GM20000 (cell line): Measurements from ENCODE around the gene TMEM223.
A peak's percentile ranks its signal among the peaks of the same experiment; 100 is the strongest.
"Not testable (repeated sequence)": the region's sequence is repeated elsewhere in the genome, so short reads cannot be mapped to it uniquely, and the experiment has no call there.

Experiments
- DNase-seq: peaks from one replicate; pipeline ENCODE4 v3.0.0; 2012; ENCODE audit warnings: low spot score
- CTCF ChIP-seq: IDR thresholded peaks from 2 replicates; pipeline ENCODE4 v1.5.1; 2012; ENCODE audit warnings: mild to moderate bottlenecking, control low read depth; ENCODE audit errors: extremely low read depth, missing control alignments

Gene TMEM223

GRCh38 chr11:62830904-62831519 lies 39.2 kb upstream of the TMEM223 start:
- TF ChIP-seq CTCF: no peak
- DNase-seq: peak; percentile 33

- DNase-seq: not testable (repeated sequence)
Observed at GRCh38 chr11:62828130-62828529, 36.3 kb upstream of the TMEM223 start.

GRCh38 chr11:62823677-62824076 lies 31.9 kb upstream of the TMEM223 start:
- DNase-seq: no peak

GRCh38 chr11:62817129-62817528 lies 25.3 kb upstream of the TMEM223 start:
- no peak for DNase-seq
- no peak for TF ChIP-seq CTCF

More at GRCh38 chr11:62823677-62824076, 31.9 kb upstream of the TMEM223 start:
- TF ChIP-seq CTCF: no peak

GRCh38 chr11:62816557-62816956 lies 24.8 kb upstream of the TMEM223 start:
- TF ChIP-seq CTCF: no peak

GRCh38 chr11:62811659-62812058 lies 19.9 kb upstream of the TMEM223 start:
- TF ChIP-seq CTCF: no peak
- DNase-seq: no peak

More at GRCh38 chr11:62816557-62816956, 24.8 kb upstream of the TMEM223 start:
- no peak for DNase-seq

GRCh38 chr11:62810748-62811147 lies 18.9 kb upstream of the TMEM223 start:
- DNase-seq: no peak
- no peak for TF ChIP-seq CTCF

GRCh38 chr11:62806611-62807121 lies 14.9 kb upstream of the TMEM223 start:
- DNase-seq: no peak
- TF ChIP-seq CTCF: no peak
